ENCODE measurements around the gene TBC1D14. TPM values are rescaled to one million over a fixed set of nuclear protein-coding genes. Genes with fewer than 3 reads are reported as not detected.

Gene TBC1D14
- total RNA-seq = 10 to 100 TPM; 39.4 to 39.8 TPM

GRCh38 chr4:6909113-6909969 lies at the start of gene TBC1D14:
TSS of gene TBC1D14 (plus strand) at chr4:6909826. CDS start at chr4:6923390, 13,564 bp downstream.
- Mint-ChIP-seq H3K4me1 (ENCODE audit: low read depth) (peaks cover 51% of the 10 kb centered on the region), H3K36me3 (ENCODE audit: low read depth) (peaks cover 2% of the 10 kb centered on the region), H3K27me3 (ENCODE audit: low read depth) (no peaks in the 10 kb centered on the region), H3K9me3 (ENCODE audit: insufficient read depth) (no peaks in the 10 kb centered on the region), H3K4me3 (peak within 1 kb of the TSS; percentile 89), H3K27ac (peak within 1 kb of the TSS; percentile 91)
- POLR2A ChIA-PET = interaction anchor here (0.6 to 2.3 kb wide), 29 partner anchors 9 to 1051 kb away, joined by 3 to 48 read pairs (median 4); partner anchors contain the start of genes BLOC1S4, GRPEL1, MRFAP1 and MRFAP1L1
- peak; percentile 87 for DNase-seq
- ATAC-seq = peak; percentile 86
- CTCF ChIA-PET = interaction anchor here (0.7 to 6.0 kb wide), 16 partner anchors 9 to 235 kb away, joined by 3 to 39 read pairs (median 4); partner anchors contain the start of gene TADA2B

- ChIA-PET POLR2A (interaction anchor here (0.6 kb wide), 1 partner anchor 198 kb away, joined by 3 read pairs; no protein-coding TSS in a partner anchor), CTCF (interaction anchor here (1.2 kb wide), 1 partner anchor 175 kb away, joined by 3 read pairs; the partner anchor contains the start of gene TADA2B)
Measured at GRCh38 chr4:6868386-6868785, 41.2 kb upstream of the TBC1D14 start.

GRCh38 chr4:6869944-6870343 lies 39.7 kb upstream of the TBC1D14 start:
- ATAC-seq (no peak), DNase-seq (no peak)
- H3K4me3 Mint-ChIP-seq = no peak overlapping the region
- H3K9me3 Mint-ChIP-seq (ENCODE audit: insufficient read depth) = no peaks in the 10 kb centered on the region
- H3K27ac Mint-ChIP-seq = no peak overlapping the region
- H3K4me1 Mint-ChIP-seq (ENCODE audit: low read depth) = peaks cover 2% of the 10 kb centered on the region
- H3K27me3 Mint-ChIP-seq (ENCODE audit: low read depth) = no peaks in the 10 kb centered on the region
- ChIA-PET POLR2A (no interaction called here), CTCF (no interaction called here)
- H3K36me3 Mint-ChIP-seq (ENCODE audit: low read depth) = peaks cover 16% of the 10 kb centered on the region

More at GRCh38 chr4:6868386-6868785, 41.2 kb upstream of the TBC1D14 start:
- no peaks in the 10 kb centered on the region for H3K27me3 Mint-ChIP-seq (ENCODE audit: low read depth)
- no peak for DNase-seq
- no peak overlapping the region for H3K4me3 Mint-ChIP-seq
- H3K4me1 Mint-ChIP-seq (ENCODE audit: low read depth) = no peaks in the 10 kb centered on the region
- H3K36me3 Mint-ChIP-seq (ENCODE audit: low read depth) = peaks cover 22% of the 10 kb centered on the region
- ATAC-seq = no peak
- no peaks in the 10 kb centered on the region for H3K9me3 Mint-ChIP-seq (ENCODE audit: insufficient read depth)
- H3K27ac Mint-ChIP-seq = no peak overlapping the region

- H3K27ac Mint-ChIP-seq = no peak overlapping the region
Measured at GRCh38 chr4:6873291-6873690, 36.3 kb upstream of the TBC1D14 start.

GRCh38 chr4:6873792-6874461 lies 35.7 kb upstream of the TBC1D14 start:
- Mint-ChIP-seq H3K4me3 (no peak overlapping the region), H3K36me3 (ENCODE audit: low read depth) (peaks cover 35% of the 10 kb centered on the region), H3K27ac (no peak overlapping the region), H3K9me3 (ENCODE audit: insufficient read depth) (no peaks in the 10 kb centered on the region), H3K4me1 (ENCODE audit: low read depth) (peaks cover 12% of the 10 kb centered on the region), H3K27me3 (ENCODE audit: low read depth) (no peaks in the 10 kb centered on the region)
- POLR2A ChIA-PET = interaction anchor here (0.5 to 2.2 kb wide), 6 partner anchors 19 to 199 kb away, joined by 3 to 10 read pairs (median 6); partner anchors contain the start of gene TBC1D14
- DNase-seq (peak; percentile 85), ATAC-seq (peak; percentile 85)
- CTCF ChIA-PET = interaction anchor here (0.7 to 6.6 kb wide), 67 partner anchors 9 to 623 kb away, joined by 3 to 202 read pairs (median 5); partner anchors contain the start of genes BLOC1S4, GRPEL1, KIAA0232 and MAN2B2

More at GRCh38 chr4:6873291-6873690, 36.3 kb upstream of the TBC1D14 start:
- ATAC-seq (no peak), DNase-seq (no peak)
- Mint-ChIP-seq H3K36me3 (ENCODE audit: low read depth) (peaks cover 29% of the 10 kb centered on the region), H3K9me3 (ENCODE audit: insufficient read depth) (no peaks in the 10 kb centered on the region), H3K4me1 (ENCODE audit: low read depth) (peaks cover 12% of the 10 kb centered on the region), H3K27me3 (ENCODE audit: low read depth) (no peaks in the 10 kb centered on the region), H3K4me3 (no peak overlapping the region)
- CTCF ChIA-PET = interaction anchor here (0.7 to 6.6 kb wide), 67 partner anchors 9 to 623 kb away, joined by 3 to 202 read pairs (median 5); partner anchors contain the start of genes BLOC1S4, GRPEL1, KIAA0232 and MAN2B2
- POLR2A ChIA-PET = interaction anchor here (0.5 to 2.2 kb wide), 7 partner anchors 36 to 199 kb away, joined by 3 to 10 read pairs (median 5); partner anchors contain the start of gene TBC1D14

- Mint-ChIP-seq H3K9me3 (ENCODE audit: insufficient read depth) (no peaks in the 10 kb centered on the region), H3K4me3 (no peak overlapping the region), H3K27me3 (ENCODE audit: low read depth) (no peaks in the 10 kb centered on the region), H3K36me3 (ENCODE audit: low read depth) (peaks cover 40% of the 10 kb centered on the region), H3K4me1 (ENCODE audit: low read depth) (peaks cover 12% of the 10 kb centered on the region), H3K27ac (no peak overlapping the region)
- ATAC-seq (no peak), DNase-seq (no peak)
- POLR2A ChIA-PET = interaction anchor here (1.0 kb wide), 1 partner anchor 18 kb away, joined by 3 read pairs; no protein-coding TSS in a partner anchor
- CTCF ChIA-PET = interaction anchor here (0.9 to 6.6 kb wide), 13 partner anchors 8 to 180 kb away, joined by 3 to 202 read pairs (median 14); partner anchors contain the start of gene BLOC1S4
Measured at GRCh38 chr4:6874981-6875380, 34.6 kb upstream of the TBC1D14 start.

GRCh38 chr4:6875431-6875831 lies 34.2 kb upstream of the TBC1D14 start:
- Mint-ChIP-seq H3K4me3 (no peak overlapping the region), H3K4me1 (ENCODE audit: low read depth) (peaks cover 12% of the 10 kb centered on the region), H3K27ac (no peak overlapping the region), H3K36me3 (ENCODE audit: low read depth) (peaks cover 40% of the 10 kb centered on the region), H3K9me3 (ENCODE audit: insufficient read depth) (no peaks in the 10 kb centered on the region), H3K27me3 (ENCODE audit: low read depth) (no peaks in the 10 kb centered on the region)
- ATAC-seq (no peak), DNase-seq (no peak)
- POLR2A ChIA-PET = no interaction called here
- CTCF ChIA-PET = interaction anchor here (0.9 to 6.6 kb wide), 4 partner anchors 15 to 157 kb away, joined by 3 to 202 read pairs (median 4); partner anchors contain the start of gene BLOC1S4

- Mint-ChIP-seq H3K4me1 (ENCODE audit: low read depth) (peaks cover 12% of the 10 kb centered on the region), H3K9me3 (ENCODE audit: insufficient read depth) (no peaks in the 10 kb centered on the region), H3K27ac (no peak overlapping the region), H3K27me3 (ENCODE audit: low read depth) (no peaks in the 10 kb centered on the region), H3K36me3 (ENCODE audit: low read depth) (peaks cover 45% of the 10 kb centered on the region), H3K4me3 (no peak overlapping the region)
- ATAC-seq = no peak
- POLR2A ChIA-PET = no interaction called here
- DNase-seq = no peak
- CTCF ChIA-PET = interaction anchor here (1.3 to 6.6 kb wide), 2 partner anchors 16 to 158 kb away, joined by 3 to 202 read pairs; partner anchors contain the start of gene BLOC1S4
Measured at GRCh38 chr4:6876440-6876839, 33.2 kb upstream of the TBC1D14 start.

- no peaks in the 10 kb centered on the region for H3K9me3 Mint-ChIP-seq (ENCODE audit: insufficient read depth)
- CTCF ChIA-PET = interaction anchor here (6.6 kb wide), 1 partner anchor 159 kb away, joined by 202 read pairs; the partner anchor contains the start of gene BLOC1S4
- H3K4me1 Mint-ChIP-seq (ENCODE audit: low read depth) = peaks cover 12% of the 10 kb centered on the region
- peak overlapping the region; percentile 28 for H3K27ac Mint-ChIP-seq
- ATAC-seq (no peak), DNase-seq (no peak)
- H3K4me3 Mint-ChIP-seq = no peak overlapping the region
- POLR2A ChIA-PET = no interaction called here
- H3K27me3 Mint-ChIP-seq (ENCODE audit: low read depth) = no peaks in the 10 kb centered on the region
- peaks cover 46% of the 10 kb centered on the region for H3K36me3 Mint-ChIP-seq (ENCODE audit: low read depth)
Measured at GRCh38 chr4:6877067-6877466, 32.6 kb upstream of the TBC1D14 start.

GRCh38 chr4:6878451-6879059 lies 31.1 kb upstream of the TBC1D14 start:
- no peak overlapping the region for H3K4me3 Mint-ChIP-seq
- no peaks in the 10 kb centered on the region for H3K27me3 Mint-ChIP-seq (ENCODE audit: low read depth)
- no peak for ATAC-seq
- H3K9me3 Mint-ChIP-seq (ENCODE audit: insufficient read depth) = no peaks in the 10 kb centered on the region
- CTCF ChIA-PET = interaction anchor here (6.6 kb wide), 1 partner anchor 161 kb away, joined by 202 read pairs; the partner anchor contains the start of gene BLOC1S4
- peaks cover 55% of the 10 kb centered on the region for H3K36me3 Mint-ChIP-seq (ENCODE audit: low read depth)
- no peak for DNase-seq
- POLR2A ChIA-PET = no interaction called here
- no peak overlapping the region for H3K27ac Mint-ChIP-seq
- peaks cover 12% of the 10 kb centered on the region for H3K4me1 Mint-ChIP-seq (ENCODE audit: low read depth)

GRCh38 chr4:6880691-6881090 lies 28.9 kb upstream of the TBC1D14 start:
- DNase-seq (no peak), ATAC-seq (no peak)
- CTCF ChIA-PET = interaction anchor here (6.5 kb wide), 1 partner anchor 161 kb away, joined by 33 read pairs; no protein-coding TSS in a partner anchor
- POLR2A ChIA-PET = interaction anchor here (1.0 kb wide), 1 partner anchor 28 kb away, joined by 4 read pairs; no protein-coding TSS in a partner anchor
- Mint-ChIP-seq H3K4me1 (ENCODE audit: low read depth) (peaks cover 10% of the 10 kb centered on the region), H3K27ac (no peak overlapping the region), H3K27me3 (ENCODE audit: low read depth) (no peaks in the 10 kb centered on the region), H3K4me3 (no peak overlapping the region), H3K36me3 (ENCODE audit: low read depth) (peaks cover 58% of the 10 kb centered on the region), H3K9me3 (ENCODE audit: insufficient read depth) (no peaks in the 10 kb centered on the region)
